GM18498 (cell line): Measurements from ENCODE around the gene DUSP2.
A peak's percentile ranks its signal among the peaks of the same experiment; 100 is the strongest.

Source experiments
- ATAC-seq: cut with Tn5 transposase; IDR thresholded peaks from one replicate; pipeline ENCODE4 v1.9.1; 2021; ENCODE audit warnings: mild to moderate bottlenecking, moderate library complexity; ENCODE audit not compliant: unreplicated experiment

DUSP2 gene

DNA sequence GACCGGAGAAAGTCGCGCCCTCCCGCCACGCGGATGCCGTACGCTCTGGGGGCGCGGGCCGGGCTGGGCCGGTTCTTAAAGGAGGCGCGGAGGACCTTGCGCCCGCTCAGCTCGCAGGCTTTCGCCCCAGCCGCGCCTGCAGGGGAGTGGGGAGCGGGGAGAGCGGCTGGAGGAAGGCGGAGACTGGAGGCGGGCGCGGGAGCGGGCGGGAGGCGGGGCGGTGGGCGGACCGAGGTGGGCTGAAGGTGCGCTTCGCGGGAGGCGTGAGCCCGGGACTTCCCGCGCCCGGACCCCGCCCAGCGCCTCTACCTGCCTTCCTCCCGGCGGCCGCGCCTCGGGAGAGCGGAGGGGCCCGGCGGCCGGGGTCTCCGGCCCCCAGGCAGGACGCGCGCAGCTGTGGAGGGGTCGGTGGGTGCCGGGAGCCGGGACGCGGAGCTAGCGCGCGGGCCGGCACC is 28.8 kb downstream of the DUSP2 start, which contains the start of gene ADRA2B:
Gene ADRA2B, minus strand, starts transcription at position 148 of the 455 bp plus-strand sequence. CDS start 422 bp downstream, outside the sequence.
- peak; percentile 52 for ATAC-seq

DNA sequence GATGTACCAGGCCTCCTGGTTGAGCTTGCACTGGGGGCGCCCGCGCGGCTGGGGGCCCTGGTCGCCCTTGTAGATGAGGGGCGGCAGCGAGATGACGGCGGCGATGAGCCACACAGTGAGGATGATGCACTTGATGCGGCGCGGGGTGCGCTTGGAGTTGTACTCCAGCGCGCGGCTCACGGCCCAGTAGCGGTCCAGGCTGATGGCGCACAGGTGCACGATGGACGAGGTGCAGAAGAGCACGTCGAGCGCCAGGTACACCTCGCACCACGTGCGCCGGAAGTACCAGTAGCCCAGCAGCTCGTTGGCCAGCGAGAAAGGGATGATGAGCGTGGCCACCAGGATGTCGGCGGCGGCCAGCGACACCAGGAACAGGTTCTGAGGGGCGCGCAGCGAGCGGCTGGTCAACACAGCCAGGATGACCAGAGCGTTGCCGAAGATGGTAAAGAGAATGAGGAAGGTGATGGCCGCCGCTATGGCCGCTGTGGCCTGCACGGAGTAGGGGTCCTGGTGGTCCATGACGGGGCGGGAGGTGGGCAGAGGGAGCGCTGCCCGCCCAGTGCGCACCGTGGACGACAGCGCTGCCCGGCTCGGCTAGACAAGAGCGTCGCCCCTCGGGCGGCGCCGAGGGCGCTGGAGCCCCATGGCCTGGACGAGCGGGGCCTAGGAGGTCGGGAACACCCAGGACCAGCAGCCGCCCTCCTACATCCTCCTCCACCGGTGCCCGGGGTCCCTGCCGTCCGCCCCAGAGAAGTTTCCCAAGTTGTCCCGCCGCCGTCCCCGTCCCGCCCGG is 29.4 kb downstream of the DUSP2 start:
- peak; percentile 4 for ATAC-seq

DNA sequence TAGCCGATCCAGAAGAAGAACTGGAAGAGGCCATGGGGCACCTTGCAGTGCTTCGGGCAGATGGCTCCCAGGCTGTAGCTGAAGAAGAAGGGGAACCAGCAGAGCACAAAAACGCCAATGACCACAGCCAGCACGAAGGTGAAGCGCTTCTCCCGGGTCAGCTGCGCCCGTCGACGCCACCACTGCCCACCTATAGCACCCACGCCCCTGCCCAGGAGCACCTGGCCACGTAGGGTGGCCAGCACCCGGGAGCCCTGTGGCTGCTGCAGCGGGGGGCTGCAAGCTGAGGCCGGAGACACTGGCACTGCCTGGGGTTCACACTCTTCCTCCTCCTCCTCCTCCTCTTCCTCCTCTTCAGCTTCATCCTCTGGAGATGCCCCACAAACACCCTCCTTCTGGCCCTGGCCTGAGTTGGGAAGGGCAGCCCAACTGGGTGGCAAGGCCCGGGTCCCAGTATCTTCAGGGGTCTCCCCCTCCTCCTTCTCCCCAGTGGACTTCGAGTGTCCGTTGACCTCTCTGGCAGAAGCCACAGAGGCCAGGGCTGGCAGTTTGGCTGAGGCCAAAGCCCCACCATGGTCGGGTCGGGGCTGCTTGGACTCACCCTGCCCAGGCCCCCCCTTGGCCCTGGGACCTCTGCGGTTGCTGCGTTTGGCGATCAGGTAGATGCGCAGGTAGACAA is 30.2 kb downstream of the DUSP2 start:
- ATAC-seq: no peak

DNA sequence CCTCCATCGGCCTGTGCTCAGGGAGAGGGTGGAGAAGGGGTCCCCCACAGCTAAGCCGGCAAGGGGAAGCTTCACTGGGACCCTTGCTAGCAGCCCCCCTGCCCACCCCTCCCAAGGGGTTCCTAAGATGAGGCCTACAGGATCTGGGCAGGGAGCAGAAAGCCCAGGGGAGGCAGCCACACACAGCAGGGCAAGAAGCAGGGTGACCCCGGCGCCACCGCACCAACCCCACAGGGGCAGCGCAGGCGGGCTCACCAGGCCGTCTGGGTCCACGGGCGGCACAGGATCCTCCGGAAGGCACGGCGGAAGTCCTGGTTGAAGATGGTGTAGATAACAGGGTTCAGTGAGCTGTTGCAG is 30.7 kb downstream of the DUSP2 start:
- ATAC-seq: no peak

DNA sequence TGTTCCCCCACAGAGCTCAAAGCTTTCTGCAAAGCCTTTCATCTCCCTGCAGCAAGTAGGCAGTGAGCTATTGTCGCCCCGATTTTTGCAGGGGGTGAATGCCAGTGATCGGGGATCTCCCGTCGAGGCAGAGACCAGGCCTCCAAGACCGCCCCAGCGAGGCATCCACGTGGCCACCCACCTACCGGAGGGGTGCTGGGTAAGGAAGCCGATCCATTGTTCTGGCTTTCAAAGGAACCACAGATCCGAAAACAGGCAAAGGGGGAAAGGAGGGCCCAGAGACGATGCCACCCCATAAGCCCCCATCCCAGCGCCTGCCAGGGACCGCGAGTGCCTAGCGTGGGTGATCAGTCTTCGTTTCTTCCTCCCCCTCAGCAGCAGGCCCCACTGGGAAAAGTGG is 31.3 kb downstream of the DUSP2 start:
- no peak for ATAC-seq

DNA sequence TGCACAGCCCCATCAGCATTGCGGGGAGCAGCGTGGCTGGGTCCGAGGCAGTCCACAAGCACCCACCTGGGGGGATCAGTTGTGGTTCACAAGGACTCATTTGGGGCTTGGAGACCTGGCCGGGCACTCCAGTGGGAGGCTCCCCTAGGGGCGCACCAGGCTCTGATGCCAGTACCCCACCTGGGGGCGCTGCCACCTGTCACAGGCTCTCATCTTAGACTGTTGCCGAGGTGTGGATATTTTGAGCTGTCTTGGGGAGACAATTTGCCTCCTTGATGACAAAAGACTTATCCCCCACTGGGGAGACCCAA is 31.9 kb downstream of the DUSP2 start:
- ATAC-seq: no peak

DNA sequence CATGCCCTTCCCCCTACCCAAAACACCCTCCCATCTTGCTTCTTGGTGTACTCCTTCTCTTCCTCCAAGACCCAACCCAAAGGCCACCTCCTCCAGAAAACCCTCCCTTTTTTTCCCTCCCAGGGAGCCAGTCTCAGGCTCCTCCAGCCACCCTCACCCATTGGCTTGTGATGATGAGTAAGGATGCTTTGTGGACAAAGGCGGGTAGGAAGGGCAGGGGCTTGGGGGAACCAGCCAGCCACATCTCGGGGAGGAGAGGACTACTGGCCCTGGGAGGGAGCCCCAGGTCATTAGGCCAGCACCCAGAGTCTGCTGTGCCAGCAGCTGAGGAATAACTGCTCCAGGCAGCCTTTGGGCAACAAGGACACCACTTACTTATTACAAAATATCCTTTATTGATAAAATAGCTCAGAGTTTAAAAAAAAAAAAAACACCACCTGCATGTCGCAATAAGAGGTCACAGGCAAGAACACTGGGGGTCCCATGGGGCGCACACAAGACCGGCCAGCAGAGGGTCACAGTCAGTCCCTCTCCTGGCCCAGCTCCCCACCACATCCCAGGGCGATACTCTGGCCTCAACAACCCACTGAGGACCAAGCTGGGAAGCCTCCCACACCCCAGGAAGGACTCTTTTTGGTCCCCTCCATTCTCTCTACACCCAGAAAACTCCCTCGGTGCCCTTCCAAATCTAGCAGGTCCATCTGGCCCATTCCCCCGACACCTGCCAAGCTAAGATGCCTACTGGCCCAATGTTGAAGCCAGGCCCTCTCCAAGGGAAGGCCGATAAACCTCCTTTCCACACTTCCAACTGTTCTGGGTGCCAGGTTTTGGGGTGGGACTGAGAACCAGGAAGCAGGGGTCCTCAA is 32.5 kb downstream of the DUSP2 start:
- ATAC-seq: no peak

DNA sequence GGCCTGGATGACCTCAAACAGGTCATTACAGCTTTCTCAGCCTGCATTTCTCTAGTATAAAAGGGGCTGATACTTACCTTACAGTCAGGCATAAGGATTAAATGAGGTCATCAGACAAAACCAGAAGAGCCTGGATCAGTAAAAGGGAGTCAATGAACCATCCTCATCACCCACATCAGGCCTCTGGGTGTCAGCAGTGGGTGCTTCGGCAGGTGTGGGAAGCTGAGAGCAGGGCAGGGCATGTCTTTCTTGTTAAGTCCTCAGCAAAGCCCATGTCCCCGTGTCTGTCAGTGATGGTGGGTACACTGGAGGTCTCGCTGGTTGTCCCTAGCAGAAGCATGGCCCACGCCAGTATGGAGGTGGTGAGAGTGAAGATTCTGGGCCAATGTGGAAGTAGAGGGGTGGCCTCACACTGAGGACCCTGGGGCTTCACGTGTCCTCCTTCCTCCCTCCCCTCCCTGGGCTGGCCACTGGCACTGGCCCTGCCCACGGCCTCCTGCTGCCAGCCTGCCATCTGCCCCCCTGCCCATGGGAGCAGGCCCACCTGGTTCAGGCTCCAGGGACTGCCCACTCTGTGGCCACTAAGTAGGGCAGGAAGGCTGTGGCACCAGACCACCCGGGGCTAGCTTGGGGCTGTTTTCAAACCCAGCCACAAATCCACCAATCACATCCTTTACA is 33.3 kb downstream of the DUSP2 start:
- ATAC-seq: no peak

DNA sequence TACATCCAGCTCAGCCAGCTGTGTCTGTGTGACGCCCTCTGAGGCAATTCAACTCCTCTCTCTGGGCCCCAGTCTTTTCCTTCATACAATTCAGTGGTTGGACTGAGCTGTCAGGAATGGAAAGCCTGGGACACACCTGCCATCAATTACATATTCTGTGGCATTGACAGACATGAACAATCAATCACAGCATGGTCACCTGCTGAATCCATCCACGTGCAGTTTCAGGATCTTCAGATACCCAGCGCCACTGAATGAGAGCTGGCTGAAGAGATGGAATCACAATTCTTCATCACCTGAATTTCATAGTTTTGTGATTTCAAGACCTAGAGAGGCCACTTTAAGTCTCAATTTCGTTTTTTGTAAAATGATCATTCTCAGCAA is 34.0 kb downstream of the DUSP2 start:
- no peak for ATAC-seq

DNA sequence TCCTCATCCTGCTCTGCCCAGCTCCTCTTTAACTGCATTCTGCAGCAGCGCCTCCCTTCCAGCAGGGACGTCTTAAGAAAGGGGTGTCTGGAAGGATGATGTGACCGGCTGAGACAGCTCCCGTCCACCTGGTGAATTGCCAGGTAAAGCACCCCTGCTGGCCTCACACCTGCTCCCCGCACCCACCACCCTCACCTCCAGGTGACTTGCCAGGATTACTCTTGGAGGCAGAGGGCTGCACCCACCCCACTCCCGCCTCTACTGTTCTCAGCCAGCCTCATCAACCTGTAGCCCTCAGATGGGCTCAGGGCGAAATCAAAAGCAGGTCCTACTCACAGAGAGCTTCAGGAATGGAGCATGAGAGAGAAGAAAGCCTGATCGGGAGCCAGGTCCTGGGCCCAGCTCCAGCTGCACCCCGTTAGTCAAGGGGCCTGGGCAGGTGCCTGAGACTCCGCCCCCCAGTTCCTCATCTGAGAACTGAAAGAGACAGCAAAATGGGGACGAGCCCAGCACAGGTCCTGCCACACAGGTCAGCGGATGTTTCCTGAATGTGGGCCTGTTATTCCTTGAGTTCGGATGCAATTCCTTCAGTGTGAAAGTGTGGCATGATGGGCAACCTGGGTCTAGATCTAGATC is 34.5 kb downstream of the DUSP2 start:
- no peak for ATAC-seq

DNA sequence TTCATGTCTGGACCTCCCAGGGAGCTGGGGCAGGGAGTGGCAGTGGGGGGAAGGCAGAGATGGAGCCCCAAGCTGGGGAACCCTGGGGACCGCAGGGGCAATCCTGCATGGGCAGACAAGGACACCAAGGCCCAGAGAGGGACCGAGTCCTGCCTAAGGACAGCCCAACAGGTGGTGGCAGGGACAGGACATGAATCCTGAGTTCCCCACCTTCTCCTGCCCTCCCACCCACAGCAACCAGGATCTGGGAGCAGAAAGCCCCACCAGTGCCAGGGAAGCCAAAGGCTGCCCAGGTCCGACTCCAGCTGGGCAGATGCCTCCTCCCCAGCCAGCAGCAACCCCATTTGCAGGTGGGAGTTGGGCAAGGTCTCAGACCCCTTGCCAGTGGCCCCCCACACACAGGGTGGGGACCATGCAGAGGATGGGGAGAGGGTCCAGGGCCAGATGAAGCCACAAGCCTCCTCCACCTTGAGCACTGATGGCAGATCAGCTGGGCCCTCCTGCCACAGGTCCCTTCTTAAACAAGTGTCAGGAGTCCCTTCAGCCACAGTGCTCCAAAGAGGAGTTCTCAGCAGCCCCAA is 35.2 kb downstream of the DUSP2 start:
- ATAC-seq: no peak

DNA sequence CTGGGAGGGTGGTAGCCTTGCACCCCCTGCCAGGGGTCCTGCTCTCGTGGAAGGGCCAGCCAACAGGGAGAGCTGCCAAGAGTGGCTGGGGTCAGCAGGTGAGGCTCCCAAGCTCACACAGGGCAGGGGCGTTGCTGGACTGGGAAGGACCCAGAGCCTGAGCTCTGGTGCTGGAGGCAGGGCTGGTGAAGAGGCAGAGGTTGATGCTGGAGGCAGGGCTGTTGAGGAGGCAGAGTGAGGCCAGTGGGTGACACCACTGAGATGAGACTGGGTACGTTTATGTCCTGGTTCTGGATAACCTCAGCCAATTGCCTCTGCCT is 35.9 kb downstream of the DUSP2 start:
- ATAC-seq: no peak

DNA sequence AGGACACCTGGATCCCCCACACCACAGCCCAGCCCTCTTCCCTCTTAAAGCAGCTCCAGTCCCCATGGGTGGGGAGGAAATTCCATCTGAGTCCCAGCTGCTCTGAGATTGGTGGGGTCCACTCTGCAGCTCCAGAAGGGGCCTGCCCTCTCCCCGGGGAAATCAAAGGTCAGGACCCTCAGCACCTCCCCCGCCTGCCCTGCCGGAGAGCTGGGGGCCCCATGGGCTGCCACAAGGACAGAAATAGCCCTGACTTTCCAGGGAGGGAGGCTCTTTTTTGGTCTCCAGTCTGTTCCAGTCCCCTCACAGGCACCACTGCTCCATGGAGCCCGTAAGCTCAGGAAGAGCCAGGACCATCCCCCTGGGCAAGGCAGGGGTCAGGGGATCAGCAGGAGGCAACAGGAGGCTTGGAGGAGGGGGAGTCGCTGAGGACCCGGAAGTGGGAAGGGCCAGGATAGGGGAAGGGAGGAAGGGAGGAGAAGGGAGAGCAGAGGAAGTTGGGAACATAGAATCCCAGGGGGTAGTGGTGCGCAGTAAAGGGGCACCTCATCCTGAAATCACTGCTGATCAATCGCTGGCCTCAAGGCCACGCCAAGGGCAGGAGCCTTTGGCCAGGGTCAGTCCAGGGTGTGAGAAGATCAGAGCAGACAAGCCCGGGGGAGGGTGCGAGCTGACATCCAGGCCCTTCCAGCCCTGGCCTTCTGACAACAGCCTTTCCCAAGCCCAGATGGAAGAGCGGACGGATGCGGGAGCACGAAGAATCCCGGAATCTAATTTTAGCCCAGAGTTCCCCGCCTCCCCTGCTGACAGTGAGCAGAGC is 36.5 kb downstream of the DUSP2 start:
- ATAC-seq: no peak

DNA sequence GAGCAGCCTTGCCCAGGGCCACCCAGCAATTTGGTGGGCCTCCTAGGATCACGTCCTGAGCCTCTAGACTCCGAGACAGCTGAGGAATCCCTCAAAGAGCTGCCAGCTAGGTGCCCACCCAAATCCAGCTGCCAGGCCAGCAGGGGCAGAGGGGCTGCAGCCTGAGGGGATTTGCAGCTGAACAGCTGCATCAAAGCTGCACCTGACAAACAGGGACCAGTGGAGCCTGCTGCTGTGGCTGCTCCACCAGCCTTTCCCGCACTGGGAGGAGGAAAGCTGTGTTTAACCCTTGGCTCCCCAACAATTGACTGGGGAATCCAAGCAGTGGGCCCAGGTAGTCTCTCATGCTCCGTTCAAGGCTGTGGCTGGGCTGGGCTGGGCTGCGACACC is 37.1 kb downstream of the DUSP2 start:
- ATAC-seq: no peak

DNA sequence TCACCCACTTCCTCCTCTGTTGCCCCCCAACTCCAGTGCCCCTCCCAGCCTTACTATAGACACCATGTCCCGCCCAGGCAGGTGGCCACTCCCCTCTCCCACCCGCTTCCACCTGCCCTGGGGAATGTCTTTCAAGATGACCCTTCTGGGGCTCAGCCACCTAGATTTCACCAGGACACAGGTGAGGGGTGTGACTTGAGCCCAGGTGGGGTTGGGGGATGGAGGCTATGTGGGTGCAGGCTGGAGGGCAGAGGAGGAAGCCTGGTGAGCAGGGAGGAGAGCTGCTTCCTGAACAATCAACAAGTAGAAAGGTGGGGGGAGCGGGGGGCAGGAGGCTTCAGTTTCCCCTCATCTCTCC is 37.6 kb downstream of the DUSP2 start:
- ATAC-seq: no peak

DNA sequence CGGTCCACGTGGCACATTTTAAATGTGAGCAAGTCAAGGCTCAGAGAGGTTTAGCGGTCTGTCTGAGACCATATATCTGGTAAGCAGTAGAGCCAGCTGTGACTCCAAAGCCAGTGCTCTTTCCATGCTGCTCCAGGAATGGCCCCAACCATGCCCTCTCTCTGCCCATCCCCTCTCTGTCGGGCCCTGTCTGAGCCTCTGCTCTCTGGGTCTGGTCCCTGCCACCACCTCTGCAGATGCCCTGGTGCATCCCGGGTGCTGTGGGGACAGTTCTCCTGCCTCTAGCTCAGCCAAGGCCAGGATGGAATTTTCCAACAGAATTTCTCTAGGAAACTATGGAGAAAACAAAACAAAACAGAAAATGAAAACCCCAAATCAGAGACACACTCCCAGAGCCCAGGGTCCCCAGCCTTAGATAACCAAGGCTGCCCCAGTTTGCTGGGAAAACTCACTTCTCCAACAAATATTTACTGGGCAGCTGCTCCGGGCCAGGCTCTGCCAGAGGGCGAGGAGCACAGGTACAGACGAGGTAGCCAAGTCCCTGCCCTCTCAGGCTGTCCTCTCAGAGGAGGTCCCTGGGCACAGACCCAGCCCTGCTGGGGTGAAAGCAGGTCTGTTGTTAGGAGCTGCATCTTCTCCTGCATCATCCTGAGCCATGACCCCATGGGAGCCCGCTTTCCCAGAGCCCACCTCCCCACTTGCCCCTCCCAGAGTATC is 38.1 kb downstream of the DUSP2 start:
- no peak for ATAC-seq

DNA sequence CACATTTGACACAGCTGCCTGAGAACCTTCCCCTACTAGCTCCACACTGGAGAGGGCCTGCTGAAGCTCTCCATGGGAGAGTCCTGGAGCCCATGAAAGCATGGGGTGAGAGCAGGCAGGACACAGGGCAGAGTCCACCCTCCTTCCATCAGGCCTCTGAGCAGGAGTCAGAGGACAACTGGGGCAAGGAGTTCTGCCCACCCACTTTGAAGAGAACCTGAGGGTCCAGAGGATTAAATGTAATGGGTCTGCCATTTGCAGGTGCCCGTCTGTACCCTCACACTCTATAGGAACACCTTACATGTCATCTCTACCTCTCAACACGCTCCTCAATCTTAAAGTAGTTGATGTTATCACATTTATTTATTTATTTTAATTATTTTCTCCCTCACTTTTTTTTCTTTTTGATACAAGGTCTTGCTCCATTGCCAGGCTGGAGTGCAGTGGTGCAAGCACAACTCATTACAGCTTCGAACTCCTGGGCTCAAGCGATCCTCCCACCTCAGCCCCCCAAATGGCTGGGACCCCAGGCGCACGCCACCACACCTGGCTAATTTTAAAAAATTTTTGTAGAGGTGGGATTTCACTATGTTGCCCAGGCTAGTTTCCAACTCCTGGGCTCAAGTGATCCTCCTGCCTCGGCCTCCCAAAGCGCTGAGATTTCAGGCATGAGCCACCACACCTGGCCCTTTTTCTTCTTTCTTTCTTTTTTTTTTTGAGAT is 39.1 kb downstream of the DUSP2 start:
- ATAC-seq: no peak

DNA sequence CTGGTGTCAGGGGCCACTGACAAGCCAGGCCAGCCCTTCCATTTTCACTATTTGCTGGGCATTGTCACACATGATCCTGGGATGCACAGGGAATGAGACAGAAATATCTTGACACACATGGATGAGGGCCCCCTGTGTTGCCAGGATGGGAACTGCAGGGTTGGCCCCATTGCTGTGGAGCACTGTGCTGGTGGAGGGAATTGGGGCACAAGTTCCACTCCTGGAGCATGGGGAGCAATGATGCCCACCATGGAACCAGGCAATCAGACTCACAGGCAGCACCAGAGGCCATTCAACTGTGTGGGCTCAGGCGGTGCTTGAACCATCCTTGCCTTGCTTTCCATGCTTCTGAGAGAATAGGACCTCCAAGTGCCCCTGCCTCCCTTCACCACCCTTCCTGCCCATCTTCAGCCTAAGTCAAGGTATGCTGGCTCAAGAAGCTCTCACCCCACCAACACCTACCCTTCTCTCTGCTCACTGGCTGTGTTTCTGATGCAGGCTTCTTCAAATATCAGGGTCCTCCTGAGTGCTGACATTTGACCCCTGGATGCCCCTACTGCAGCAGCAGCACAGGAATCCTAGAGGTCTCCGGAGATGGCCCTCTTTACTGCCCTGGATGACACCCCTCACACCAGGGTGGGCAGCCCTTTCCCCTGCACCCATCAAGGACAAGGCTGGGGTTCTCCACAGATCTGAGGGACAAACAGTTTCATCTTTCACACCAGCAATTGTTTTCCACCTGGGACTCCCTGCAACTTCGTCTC is 39.9 kb downstream of the DUSP2 start:
- ATAC-seq: no peak
